Measurements from ENCODE around the gene GAGE10. TPM values are rescaled to one million over a fixed set of nuclear protein-coding genes. Genes with fewer than 3 reads are reported as not detected.

The GAGE10 gene
- total RNA-seq, 4 donors from 2014 or later, result 1.2 TPM; not detected in 3

DNA sequence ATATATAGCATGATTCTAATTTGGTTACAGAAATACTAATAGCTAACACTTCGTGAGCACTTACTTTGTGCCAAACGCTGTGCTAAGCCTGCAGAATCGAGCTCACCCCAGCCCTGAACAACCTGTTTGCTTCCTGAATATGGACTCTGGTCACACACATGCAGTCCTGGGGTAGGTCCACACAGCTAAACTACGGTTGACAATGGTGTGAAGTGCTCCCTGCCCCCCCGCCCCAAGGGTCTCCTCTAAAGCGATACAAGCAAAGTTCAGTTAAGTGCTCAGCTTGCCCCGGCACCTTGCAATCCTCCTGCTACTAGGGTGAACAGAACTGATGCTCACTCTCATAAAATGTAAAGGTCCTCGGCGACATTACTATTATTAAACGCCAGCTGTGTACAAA is 39.8 kb upstream of the GAGE10 start:
- 76% methylated on average over 10 of the region's 10 CpGs for WGBS
- no peak for TF ChIP-seq EP300 (IDR thresholded peaks at IDR 0.05)
- TF ChIP-seq POLR2A (IDR thresholded peaks at IDR 0.05; ENCODE audit: low read depth), result no peak
- TF ChIP-seq CTCF (IDR thresholded peaks at IDR 0.05), result no peak
- TF ChIP-seq POLR2AphosphoS5 (IDR thresholded peaks at IDR 0.05), result no peak
- no peak for DNase-seq (ENCODE audit: extremely low spot score)
- Histone ChIP-seq H3K27ac (replicated peaks in 1 of 4) (no peak overlapping the region), H3K27me3 (no peaks in the 10 kb centered on the region), H3K4me1 (peaks cover 0 to 5% (median 3%) of the 10 kb centered on the region in 4 donors), H3K36me3 (no peaks in the 10 kb centered on the region), H3K9me3 (no peaks in the 10 kb centered on the region), H3K4me3 (no peak overlapping the region)
- intact Hi-C loops (cut with DNase I), result loop anchor here (5.0 kb wide), 1 partner anchor 71 kb away; no protein-coding TSS in a partner anchor

DNA sequence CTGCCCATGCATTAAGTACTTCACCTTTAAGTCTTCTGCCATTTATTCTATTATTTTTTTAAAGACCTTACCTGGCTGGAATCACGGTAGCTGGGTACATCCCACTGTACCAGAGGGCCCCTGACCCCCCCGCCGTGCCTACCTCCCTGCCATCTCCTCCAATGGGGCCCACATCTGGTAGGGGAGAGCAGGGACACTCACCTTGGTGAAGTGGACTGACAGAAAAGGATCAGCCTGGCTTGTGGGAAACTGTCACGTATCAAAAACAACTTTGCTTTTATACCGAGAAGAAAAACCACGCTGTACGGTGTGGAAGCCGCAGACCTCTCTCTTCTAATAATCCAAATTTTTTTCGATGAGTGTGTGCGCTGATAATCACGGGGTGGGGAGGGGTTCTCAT is 39.0 kb upstream of the GAGE10 start, which contains the start of gene FOXP3:
Gene FOXP3 (minus strand): TSS at position 251 of the 400 bp plus-strand sequence. CDS start 6,205 bp downstream, outside the sequence.
- H3K27ac ChIP-seq (replicated peaks in 1 of 4), result no peak within 1 kb of the TSS
- no peak within 1 kb of the TSS for H3K4me3 ChIP-seq
- intact Hi-C loops (cut with DNase I), result loop anchor here (5.0 kb wide), 1 partner anchor 72 kb away; no protein-coding TSS in a partner anchor
- no peaks in the 10 kb centered on the region for H3K27me3 ChIP-seq
- no peaks in the 10 kb centered on the region for H3K9me3 ChIP-seq
- TF ChIP-seq POLR2A (IDR thresholded peaks at IDR 0.05; ENCODE audit: low read depth), result no peak
- TF ChIP-seq EP300 (IDR thresholded peaks at IDR 0.05), result no peak
- no peak for TF ChIP-seq POLR2AphosphoS5 (IDR thresholded peaks at IDR 0.05)
- no peak for TF ChIP-seq CTCF (IDR thresholded peaks at IDR 0.05)
- no peak for DNase-seq (ENCODE audit: extremely low spot score)
- peaks cover 0 to 6% (median 4%) of the 10 kb centered on the region in 4 donors for H3K4me1 ChIP-seq
- WGBS, result 82% methylated on average over 11 of the region's 11 CpGs
- H3K36me3 ChIP-seq, result no peaks in the 10 kb centered on the region

- intact Hi-C loops (cut with DNase I), result no loop called here
- 78% methylated on average over 10 of the region's 10 CpGs for WGBS
Measured at GRCh38 chrX:49266523-49267445, 36.7 kb upstream of the GAGE10 start.

GRCh38 chrX:49268702-49269009 is 34.8 kb upstream of the GAGE10 start:
- Histone ChIP-seq H3K36me3 (no peaks in the 10 kb centered on the region), H3K27me3 (no peaks in the 10 kb centered on the region), H3K9me3 (no peaks in the 10 kb centered on the region), H3K4me3 (peak overlapping the region; percentile 70 to 85 (median 75)), H3K27ac (replicated peaks in 1 of 4) (peak overlapping the region; percentile 88 to 93 (median 90)), H3K4me1 (peaks cover 8 to 41% (median 39%) of the 10 kb centered on the region in 4 donors)
- DNase-seq (ENCODE audit: extremely low spot score), result no peak
- WGBS, result 46% methylated on average over 4 of the region's 4 CpGs
- intact Hi-C loops (cut with DNase I), result no loop called here
- no peak for TF ChIP-seq POLR2A (IDR thresholded peaks at IDR 0.05; ENCODE audit: low read depth)
- no peak for TF ChIP-seq POLR2AphosphoS5 (IDR thresholded peaks at IDR 0.05)
- no peak for TF ChIP-seq EP300 (IDR thresholded peaks at IDR 0.05)
- no peak for TF ChIP-seq CTCF (IDR thresholded peaks at IDR 0.05)

More at GRCh38 chrX:49266523-49267445, 36.7 kb upstream of the GAGE10 start:
- TF ChIP-seq CTCF (IDR thresholded peaks at IDR 0.05) (no peak), POLR2AphosphoS5 (IDR thresholded peaks at IDR 0.05) (no peak), POLR2A (IDR thresholded peaks at IDR 0.05; ENCODE audit: low read depth) (no peak), EP300 (IDR thresholded peaks at IDR 0.05) (no peak)
- no peaks in the 10 kb centered on the region for H3K9me3 ChIP-seq
- no peaks in the 10 kb centered on the region for H3K36me3 ChIP-seq
- H3K27me3 ChIP-seq, result no peaks in the 10 kb centered on the region
- DNase-seq (ENCODE audit: extremely low spot score), result no peak
- H3K27ac ChIP-seq (replicated peaks in 1 of 4), result no peak overlapping the region
- H3K4me1 ChIP-seq, result peaks cover 2 to 22% (median 21%) of the 10 kb centered on the region in 4 donors
- no peak overlapping the region for H3K4me3 ChIP-seq
